DMS153 (cell line): ENCODE measurements around the gene TAGLN2.
"Not testable (repeated sequence)": the region's sequence is repeated elsewhere in the genome, so short reads cannot be mapped to it uniquely, and the experiment has no call there.

Experiments
- DNase-seq: peaks from one replicate; lab custom pipeline; 2025; lab: John Stamatoyannopoulos, UW

TAGLN2 gene

DNA sequence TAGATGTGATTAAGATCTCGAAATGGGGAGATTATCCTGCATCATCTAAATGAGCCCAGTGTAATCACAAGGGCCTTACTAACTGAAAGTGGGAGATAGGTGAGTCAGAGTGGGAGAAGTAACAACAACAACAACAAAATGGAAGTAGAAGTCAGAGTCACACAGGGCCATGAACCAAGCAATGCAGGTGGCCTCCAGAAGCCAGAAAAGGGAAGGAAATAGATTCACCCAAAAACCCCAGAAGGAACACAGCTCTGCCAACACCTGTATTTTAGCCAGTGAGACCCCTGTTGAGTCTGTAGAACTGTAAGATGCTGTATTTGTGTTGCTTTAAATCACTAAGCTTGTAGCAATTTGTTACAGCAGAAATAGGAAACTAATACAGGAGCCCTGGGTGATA, 4.1 kb downstream of the TAGLN2 start:
- no peak for DNase-seq

DNA sequence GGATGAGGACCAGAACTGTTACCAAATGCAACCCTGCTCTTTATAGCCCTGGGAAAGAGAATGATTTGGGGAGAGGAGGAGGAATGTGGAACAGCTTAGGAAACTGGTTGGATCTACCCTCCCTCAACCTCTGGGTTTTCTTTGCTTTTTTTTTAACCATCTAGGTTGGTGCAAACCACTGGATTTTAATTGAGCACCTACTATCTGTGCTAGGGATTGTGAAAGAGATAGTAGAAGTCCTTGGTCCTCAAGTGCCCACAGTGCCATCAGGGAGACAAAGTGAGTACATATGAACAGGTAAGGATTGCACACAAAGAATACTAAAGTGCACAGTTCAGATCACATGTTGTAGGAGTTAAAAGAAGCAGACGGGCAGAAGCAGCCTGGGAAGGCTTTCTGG, 4.7 kb downstream of the TAGLN2 start:
- no peak for DNase-seq

DNA sequence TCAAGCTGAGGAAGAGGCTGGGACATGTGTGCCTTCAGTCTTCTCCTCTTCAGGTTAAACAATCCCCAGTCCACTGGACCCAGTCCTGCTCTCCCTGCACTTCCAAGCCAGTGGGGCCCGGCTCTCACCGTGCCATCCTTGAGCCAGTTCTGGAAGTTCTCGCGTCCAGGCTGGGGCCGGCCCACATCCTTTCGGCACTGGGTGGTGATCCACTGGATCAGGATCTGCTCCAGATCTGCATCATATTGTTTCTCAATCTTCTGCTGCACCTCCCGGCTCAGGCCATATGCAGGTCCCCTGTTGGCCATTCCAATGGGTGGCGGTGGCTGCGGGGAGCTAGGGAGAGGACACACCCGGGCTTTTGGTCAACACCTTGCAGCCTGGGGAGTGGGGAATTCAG, 5.1 kb downstream of the TAGLN2 start:
- DNase-seq: no peak

DNA sequence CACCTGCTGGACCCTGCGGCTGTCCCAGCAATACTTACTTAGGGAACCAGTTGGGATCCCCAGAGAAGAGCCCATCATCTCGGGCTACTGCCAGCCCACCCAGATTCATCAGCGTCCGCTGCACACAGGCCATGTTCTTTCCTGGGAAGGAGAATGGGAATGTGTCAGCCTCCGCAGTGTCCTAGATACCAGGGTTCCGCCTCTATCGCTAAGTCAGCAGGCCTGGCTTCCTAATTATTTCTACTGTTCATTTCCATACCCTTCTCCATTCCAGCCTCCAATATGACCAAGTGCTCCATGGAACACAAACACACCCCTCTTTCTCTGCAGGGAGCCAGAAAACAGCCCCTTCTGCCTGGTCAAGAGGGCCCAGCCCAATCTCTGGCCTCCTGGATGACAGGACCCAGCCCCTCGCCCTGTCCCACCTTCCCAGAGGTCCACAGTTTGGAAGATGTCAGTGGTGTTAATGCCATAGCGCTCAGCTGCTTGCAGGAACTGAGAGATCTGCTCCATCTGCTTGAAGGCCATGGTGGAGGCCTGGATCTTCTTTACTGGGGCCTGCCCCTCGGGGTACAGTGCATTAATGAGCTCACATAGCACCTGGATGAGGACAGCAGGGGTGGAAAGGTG, 6.0 kb downstream of the TAGLN2 start:
- DNase-seq: no peak

DNA sequence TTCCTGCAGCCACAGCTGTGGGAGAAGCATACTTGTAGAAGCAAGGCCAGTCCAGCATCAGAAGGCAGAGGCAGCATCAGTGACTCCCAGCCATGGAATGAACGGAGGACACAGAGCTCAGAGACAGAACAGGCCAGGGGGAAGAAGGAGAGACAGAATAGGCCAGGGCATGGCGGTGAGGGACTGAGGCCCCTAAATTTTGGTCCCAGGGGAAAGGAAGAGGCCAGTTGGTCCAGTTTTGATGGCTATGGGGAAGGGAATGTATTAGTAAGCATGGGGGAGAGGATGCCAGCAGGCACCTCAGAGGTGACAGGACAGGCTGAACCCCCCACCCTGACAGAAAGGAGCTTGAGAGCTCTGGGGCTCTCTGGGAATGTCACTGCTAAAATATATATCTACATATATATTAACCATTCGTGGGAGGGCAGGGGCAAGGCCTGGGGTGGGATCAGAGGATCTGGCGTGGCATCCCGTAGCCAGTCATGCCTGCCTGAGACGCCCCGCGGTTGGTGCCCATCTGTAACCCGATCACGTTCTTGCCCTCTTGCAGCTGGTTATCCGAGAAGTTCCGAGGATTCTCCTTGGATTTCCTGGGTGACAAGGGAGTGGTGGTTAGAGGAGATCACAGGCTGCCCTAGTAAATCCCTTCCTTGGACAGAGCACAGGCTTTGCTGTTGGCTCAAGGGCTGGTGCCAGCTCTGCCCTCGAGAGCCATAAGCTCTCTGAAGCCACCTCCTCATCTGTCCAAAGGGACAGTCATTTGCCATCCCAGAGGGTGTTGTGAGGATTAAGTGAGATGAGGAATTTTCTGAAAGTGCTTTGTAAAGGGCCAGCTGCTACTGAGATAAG, 6.7 kb downstream of the TAGLN2 start:
- DNase-seq: no peak

DNA sequence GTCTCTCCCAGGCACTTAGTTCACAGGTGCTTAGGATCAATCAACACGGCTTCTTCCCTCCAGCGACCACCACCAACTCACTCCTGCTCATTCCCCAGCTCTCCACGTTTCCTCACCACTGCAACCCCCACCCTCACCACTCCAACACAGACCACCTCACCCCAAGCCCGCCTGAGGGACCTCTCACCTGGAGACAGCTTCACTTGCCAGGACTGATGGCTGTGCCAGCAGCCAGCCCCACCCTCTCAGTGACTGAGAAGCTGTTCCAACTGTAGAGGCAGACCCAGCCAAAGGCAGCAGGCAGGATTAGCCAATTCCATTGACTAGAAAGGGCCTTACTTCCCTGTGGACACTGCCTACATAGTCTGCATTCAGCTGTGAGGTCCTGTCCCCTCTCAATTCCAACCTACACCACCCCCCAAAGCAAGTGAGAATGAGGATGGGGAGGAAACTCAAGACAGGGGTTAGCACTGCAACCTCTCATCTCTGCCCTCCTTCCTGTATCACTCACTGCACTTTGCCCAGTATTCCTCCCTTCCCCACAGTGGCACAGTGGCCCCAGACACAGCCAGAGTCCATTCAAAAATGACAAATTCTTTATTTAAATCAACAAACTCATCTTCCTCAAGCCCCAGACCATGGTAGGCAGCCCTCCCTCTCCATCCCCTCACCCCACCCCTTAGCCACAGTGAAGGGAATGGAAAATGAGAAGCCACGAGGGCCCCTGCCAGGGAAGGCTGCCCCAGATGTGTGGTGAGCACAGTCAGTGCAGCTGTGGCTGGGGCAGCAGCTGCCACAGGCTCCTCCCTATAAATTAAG, 7.6 kb downstream of the TAGLN2 start:
- no peak for DNase-seq

DNA sequence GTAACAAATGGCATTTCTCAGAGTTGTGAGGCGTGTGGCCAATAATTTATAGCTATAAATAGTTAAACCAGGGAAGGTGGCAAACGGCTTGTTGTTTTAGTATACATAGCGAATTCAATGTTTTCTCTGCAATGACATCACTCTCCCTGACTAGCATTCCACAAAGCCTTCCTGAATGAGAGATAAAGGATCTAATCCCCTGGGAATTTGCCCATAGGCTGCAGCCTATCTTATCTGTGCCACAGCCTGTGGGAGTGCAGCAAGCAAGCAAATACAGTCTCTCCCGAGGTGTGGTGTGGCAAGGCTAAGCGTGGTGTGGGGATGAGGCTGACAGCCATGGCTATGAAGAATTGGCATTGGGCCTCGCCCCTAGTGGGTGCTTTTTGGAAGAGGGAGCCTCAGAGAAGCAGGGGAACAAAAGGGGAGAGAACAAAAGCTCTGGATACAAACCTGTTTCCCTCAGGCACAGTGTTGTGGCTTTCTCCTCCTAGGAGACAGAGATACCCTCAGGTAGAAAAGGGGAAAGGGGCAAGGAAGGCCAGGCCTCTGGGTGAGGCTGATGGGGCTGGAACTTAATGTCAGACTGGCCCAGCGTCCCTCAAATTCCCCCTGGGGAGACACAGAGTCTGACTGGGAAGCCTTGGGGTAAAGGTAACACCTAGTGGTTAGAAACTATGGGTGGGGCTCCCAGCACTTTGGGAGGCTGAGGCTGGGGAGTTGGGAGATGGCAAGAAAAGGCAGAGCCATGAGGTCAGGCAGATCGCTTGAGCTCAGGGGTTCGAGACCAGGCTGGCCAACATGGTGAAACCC, 8.9 kb downstream of the TAGLN2 start:
- DNase-seq: peak; percentile 93

DNA sequence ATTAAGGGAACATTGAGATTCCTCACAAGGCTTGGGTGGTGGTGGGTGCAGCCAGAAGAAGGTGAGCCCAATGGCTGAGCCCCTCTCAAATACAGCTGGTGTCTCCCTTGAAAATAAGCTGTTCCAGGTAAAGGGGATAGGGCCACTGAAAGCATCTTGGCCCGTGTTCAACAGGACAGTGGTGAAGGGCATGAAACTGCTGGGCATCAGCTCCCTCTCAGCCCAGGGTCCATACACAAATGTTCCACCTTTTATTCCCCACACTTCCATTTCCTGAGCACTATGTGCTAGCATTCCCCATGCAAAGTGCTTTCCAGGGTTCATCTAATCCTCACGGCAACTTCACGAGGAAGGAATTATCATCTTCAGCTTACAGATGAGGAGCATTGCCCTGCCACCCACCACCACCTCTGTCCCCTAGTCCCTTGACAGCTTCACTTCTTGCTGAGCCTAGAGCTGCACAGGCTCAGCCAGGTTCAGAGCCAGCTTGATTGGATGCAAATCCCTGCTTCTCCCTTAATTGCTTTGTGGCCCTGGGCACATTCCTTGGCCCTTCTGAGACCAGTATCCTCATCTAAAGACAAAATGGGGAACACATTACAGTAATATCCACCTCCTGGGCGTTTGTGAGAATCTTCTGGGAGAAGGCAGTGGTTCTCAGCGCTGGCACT, 9.6 kb downstream of the TAGLN2 start:
- no peak for DNase-seq

DNA sequence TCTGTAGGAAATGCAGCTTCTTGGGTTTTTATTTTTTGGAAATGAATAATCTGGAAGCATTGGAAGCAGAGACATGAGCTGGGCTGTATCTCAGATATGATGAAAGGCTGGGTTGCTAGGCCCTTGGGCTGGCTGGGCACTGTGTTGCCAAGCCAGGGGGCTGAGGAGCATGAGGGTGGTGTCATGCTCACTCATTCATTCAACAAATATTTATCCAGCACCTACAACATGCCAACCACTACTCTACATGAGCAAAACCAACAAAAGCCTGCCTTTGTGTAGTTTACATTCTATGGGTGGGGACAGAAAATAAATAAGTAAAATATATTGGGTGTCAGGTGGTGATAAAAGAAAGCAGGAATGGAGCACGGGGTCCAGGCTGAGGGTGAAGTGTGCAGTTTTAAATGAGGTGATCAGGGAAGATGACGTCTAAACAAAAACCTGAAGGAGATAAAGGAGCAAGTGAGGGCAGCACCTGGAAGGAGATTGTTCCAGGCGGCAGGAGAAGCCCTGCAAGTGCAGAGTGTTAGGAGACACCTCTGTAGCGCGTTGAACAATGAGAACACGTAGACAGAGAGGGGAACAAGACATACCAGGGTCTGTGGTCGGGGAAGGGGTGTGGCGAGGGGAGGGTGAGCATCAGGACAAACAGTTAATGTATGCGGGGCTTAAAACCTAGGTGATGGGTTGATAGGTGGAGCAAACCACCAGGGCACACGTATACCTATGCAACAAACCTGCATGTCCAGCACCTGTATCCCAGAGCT, 10.9 kb downstream of the TAGLN2 start:
- peak; percentile 86 for DNase-seq

DNA sequence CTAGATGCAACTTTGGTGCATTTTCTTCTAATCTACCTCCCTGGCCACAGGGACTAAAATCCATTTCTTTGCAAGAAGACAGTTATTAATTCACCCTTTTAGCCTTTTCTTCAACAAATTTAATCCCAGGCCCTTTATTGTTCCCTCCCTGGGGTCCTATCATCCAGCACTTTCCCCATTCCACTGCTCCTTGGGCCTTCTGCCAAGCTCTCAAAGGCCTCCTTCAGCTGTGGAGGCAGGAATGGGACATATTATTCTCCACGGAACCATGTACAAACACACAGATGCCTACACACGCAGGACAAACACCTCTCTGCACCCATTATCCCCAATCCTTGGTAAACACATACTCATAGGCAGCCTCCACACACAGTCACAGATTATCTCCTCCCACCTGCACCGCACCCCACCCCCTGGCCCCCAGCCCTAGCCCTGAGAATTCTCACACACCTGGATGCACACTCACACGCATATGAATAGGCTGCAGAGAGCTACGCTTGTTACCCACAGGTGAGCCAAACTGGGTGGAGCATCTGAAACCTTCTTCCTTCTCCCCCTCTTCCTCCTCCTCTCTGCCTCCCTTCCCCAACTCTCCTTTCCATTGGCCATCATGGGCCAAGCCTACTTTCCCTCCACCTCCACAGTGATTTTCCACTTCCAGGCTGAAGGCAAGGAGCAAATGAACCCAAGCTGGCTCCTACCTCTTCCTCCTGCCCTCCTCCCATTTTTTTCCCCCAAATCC, 11.7 kb downstream of the TAGLN2 start:
- peak; percentile 65 for DNase-seq

DNA sequence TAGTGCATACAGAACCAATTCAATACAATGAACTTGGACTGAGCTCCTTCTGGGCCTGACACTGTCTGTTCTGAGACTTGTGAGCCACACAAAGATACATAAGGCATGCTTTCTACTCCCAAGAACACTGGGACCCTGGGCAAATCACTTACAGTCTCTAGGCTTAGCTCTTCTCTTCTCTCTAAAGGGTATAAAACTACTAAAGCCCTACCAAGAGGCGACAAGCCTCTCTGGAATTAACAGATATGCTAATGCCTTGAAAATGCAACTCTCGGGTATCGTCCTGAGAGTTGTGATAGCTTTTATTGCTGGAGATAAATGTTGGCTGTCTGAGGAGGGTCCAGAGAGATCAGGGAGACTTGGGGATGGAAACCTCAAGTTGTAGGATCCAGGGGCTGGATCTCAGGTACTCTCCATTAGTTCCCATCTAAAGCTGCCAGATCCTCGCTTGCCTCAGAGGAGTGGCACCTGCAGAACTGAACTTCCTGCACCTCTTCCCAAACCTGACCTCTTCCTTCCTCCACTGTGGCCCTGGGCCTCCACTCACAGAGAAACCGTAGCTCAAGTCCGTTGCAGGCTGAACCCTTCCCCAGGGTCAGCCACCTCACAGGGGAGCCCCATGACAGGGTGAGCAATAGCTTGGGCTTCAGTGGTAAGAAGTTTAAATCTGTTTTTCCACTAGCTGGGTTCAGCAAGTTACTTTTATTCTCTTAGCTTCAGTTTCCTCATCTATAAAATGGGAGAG, 13.8 kb downstream of the TAGLN2 start:
- no peak for DNase-seq

DNA sequence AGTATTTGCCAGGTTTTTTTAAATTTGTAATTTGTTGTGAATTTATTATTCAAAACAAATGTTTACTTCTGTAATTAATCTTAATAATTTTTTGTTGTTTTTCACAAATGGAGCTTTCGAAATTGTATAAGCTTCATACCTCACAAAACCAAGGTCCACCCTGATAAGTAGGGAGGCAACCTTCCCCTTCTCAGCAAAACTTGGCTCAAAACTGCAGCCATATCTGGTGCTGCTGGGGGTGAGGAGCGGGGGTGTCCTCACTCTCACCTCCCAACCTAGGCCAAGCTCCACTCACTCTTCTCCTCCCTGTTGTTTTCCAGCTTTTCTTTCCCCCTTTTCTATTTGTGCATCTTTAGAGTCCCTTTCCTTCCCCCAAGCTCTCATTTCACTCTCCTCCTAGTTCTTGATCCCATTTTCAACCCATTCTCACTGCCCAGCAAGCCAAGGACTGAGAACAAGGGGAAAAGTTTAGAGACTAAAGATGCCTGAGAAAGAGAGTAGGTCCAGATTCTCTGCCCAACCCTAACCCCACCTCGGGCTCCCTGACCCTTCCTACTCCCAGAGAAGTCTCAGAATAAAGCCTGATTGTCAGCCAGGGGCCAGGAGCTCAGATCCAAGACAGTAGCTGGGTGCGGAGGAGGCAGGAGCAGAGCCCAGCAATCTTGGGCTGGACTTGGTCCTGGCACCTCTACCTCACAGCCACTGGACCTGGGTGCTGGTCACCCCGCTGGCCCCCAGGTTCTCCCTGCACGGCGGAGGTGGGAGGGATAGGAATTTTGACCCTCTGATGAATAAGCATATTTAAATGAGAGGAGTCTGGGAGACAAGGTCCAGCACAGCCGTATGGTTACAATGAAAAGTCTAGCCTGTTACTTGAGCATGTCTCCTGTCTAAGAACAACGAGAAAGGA, 17.0 kb downstream of the TAGLN2 start:
- no peak for DNase-seq

DNA sequence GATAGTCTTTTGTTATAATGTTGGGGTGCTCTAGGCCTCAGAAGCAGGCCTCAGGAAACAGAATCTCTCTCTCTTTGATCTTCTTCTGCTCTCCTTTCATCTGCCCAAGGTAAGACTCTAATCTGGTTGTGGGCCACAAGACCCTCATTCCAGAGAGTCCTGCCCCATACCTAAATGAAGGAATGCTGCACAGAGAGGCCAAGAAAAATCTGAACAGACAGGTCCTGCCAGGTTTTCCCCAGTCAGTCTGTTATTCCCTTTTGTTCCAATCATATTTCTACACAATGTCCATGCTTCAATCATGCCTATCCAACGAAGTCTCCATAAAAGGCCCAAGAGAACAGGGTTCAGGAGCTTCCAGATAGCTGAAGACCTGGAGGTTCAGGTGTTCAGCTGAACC, 18.3 kb downstream of the TAGLN2 start:
- no peak for DNase-seq

DNA sequence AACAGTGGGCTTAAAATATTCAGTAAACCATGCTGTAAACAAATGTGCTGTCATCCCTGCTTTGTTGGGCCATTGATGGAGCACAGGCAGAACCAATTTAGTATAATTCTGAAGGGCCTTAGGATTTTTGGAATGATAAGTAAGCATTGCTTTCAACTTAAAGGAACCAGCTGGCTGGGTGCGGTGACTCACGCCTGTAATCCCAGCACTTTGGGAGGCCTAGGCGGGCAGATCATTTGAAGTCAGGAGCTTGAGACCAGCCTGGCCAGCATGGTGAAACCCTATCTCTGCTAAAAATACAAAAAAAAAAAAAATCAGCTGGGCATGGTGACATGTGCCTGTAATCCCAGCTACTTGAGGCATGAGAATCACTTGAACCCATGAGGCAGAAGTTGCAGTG, 21.3 kb downstream of the TAGLN2 start:
- DNase-seq: not testable (repeated sequence)

DNA sequence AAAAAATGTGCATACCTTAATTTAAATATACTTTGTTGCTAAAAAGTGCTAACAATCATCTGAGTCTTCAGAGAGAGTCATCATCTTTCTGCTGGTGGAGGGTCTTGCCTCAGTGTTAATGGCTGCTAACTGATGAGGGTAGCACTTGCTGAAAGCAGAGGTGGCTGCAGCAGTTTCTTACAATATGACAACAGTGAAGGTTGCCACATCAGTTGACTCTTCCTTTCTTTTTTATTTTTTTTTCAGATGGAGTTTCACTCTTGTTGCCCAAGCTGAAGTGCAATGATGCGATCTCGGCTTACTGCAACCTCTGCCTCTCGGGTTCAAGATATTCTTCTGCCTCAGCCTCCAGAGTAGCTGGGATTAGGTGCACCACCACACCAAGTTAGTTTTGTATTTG, 22.8 kb downstream of the TAGLN2 start:
- DNase-seq: no peak

DNA sequence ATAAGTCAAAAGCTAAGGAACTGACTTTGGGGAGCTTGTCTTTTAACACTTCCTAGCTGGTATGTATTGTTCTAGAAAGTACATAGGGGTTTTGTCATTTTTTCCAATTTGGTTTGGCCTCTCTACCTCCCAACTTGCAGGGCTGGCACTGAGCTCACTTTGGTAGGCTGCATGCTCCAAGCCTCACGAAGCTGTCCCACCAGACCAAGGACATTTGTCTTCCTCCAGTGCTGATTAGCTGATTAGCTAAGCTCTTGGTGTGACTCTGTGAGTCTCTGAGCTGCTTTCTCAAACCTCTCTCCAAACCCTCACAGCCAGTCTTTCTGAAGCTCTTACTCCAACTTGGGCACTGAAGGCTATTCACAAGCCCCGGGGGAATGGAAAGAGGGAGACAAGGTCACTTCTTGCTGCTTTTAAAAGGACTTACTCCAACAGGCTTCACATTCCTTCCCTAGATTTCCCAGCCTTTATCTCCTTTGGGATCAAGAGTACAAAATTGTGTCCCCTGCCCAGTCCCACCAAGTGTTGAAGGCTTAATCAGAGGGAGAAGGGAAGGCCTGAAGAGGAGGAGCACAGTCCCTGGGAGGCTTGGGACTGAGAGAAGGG, 24.4 kb downstream of the TAGLN2 start:
- no peak for DNase-seq

DNA sequence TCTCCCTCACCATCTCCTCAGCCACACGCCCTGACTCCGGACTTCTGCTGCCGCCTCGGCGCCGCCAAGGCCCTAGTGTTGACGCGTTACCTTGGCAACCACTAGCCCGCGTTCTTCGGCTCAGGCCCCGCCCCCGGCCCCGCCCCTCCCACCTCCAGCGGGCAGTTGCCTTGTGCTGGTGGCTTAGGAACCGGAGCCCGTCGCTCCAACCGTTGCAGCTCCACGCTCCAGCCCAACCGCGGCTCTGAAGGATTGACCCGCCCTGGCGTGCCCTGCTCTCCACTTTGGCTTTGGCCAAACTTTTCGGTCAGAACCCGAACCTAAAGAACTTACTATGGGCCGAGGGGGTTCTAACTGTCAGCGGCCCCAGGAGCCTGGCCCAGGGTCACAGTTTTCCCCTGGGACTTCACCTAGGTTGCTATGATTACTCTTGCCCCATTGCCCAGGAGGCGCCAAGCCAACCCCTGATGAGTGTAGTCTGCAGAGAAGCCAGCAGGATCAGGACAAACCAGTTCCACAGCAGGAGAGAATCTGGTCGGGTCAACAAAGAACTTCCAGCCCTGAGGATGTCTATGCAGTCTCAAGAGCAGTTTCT, 25.1 kb downstream of the TAGLN2 start, which contains the start of gene CFAP45:
TSS of gene CFAP45 (minus strand) at position 80 of the 595 bp plus-strand sequence. CDS start at position 13, 67 bp downstream.
- DNase-seq: peak; percentile 94
